Right ventricle myocardium superior (tissue), 1 donor: ENCODE measurements around the gene CA11. TPM values are rescaled to one million over a fixed set of nuclear protein-coding genes. Genes with fewer than 3 reads are reported as not detected.

Experiments used
- ATAC-seq: fragments of 200-7000 bp; cut with Tn5 transposase; one replicate; pipeline ENCODE4 v1.9.1; 2020; ENCODE audit warnings: mild to moderate bottlenecking; ENCODE audit not compliant: poor library complexity
- DNase-seq: peaks from one replicate; pipeline ENCODE4 v3.0.0-alpha.2; 2020
- intact Hi-C: fragments of 100-400 bp; cut with DNase I; formaldehyde crosslinking; loops from one replicate; pipeline ENCODE4 v1.11.2; 2022
- total RNA-seq: library from RNA; stranded (reverse); fragmentation: NEBNext Ultra II Directional; extraction: Animal tissue kit (Norgen Biotek cat#: 25700); gene quantifications from one replicate; pipeline ENCODE4 v1.2.1, GENCODE V29; 2021
- donor health status: DM: no; HTN: yes; CAD: no; lungs with severe emphysema.

Gene CA11
- total RNA-seq, 1 donor from 2014 or later, result 7.5 TPM

- no peak for DNase-seq
- intact Hi-C loops, result no loop called here
These were observed 26.0 kb downstream of the CA11 start for GRCh38 chr19:48619692-48620585.

GRCh38 chr19:48618916-48619691, 26.9 kb downstream of the CA11 start, which contains the start of the genes RPL18 and SPHK2:
Gene RPL18 (minus strand): TSS chr19:48619178. CDS start chr19:48619143, 35 bp downstream.
Gene SPHK2 (plus strand): TSS chr19:48619506. CDS start chr19:48620515, 1,009 bp downstream.
- peak; percentile 98 for DNase-seq
- intact Hi-C loops, result no loop called here
- peak; percentile 91 for ATAC-seq

More at GRCh38 chr19:48619692-48620585, 26.0 kb downstream of the CA11 start:
- no peak for ATAC-seq

GRCh38 chr19:48618278-48618915, 27.6 kb downstream of the CA11 start:
- intact Hi-C loops, result no loop called here
- ATAC-seq (no peak), DNase-seq (no peak)

- no peak for ATAC-seq
- no peak for DNase-seq
- intact Hi-C loops, result no loop called here
These were observed 28.6 kb downstream of the CA11 start for GRCh38 chr19:48617146-48617937.

- intact Hi-C loops, result no loop called here
- ATAC-seq, result no peak
- DNase-seq, result no peak
These were observed 29.4 kb downstream of the CA11 start for GRCh38 chr19:48616491-48617056.

- no peak for ATAC-seq
- no peak for DNase-seq
- intact Hi-C loops, result no loop called here
These were observed 29.9 kb downstream of the CA11 start for GRCh38 chr19:48616041-48616436.

- intact Hi-C loops, result no loop called here
- DNase-seq (no peak), ATAC-seq (no peak)
These were observed 30.6 kb downstream of the CA11 start for GRCh38 chr19:48615231-48616040.

- intact Hi-C loops, result no loop called here
- DNase-seq (no peak), ATAC-seq (no peak)
These were observed 31.4 kb downstream of the CA11 start, which contains the start of gene FAM83E for GRCh38 chr19:48614436-48615230. Gene FAM83E (minus strand): TSS chr19:48615076. CDS start chr19:48613372, 1,704 bp downstream.

- ATAC-seq (no peak), DNase-seq (no peak)
- intact Hi-C loops, result no loop called here
These were observed 32.0 kb downstream of the CA11 start for GRCh38 chr19:48613852-48614435.

GRCh38 chr19:48613024-48613851, 32.7 kb downstream of the CA11 start:
- DNase-seq, result no peak
- intact Hi-C loops, result no loop called here
- ATAC-seq, result peak; percentile 5

GRCh38 chr19:48611872-48612271, 34.1 kb downstream of the CA11 start:
- intact Hi-C loops, result no loop called here
- ATAC-seq (no peak), DNase-seq (no peak)

GRCh38 chr19:48609571-48610108, 36.3 kb downstream of the CA11 start:
- no peak for ATAC-seq
- intact Hi-C loops, result no loop called here

GRCh38 chr19:48608798-48609263, 37.2 kb downstream of the CA11 start:
- DNase-seq (peak; percentile 54), ATAC-seq (peak; percentile 60)
- intact Hi-C loops, result no loop called here

More at GRCh38 chr19:48609571-48610108, 36.3 kb downstream of the CA11 start:
- DNase-seq, result no peak

GRCh38 chr19:48607359-48607755, 38.6 kb downstream of the CA11 start:
- intact Hi-C loops, result no loop called here
- DNase-seq (no peak), ATAC-seq (no peak)
